A549 treated with CORT108297 at 1 μM for 4 hours (cell line): ENCODE data around the gene ATP8A2. TPM values are rescaled to one million over a fixed set of nuclear protein-coding genes. Genes with fewer than 3 reads are reported as not detected.

Experiments used
- total RNA-seq: library from RNA; stranded (reverse); fragments of 200-300 nt; extraction: Qiagen RNA extraction; gene quantifications from 5 replicates; pipeline ENCODE4 v1.2.3, GENCODE V29; 2022

ATP8A2 gene
- total RNA-seq: not detected in 5 replicates

DNA sequence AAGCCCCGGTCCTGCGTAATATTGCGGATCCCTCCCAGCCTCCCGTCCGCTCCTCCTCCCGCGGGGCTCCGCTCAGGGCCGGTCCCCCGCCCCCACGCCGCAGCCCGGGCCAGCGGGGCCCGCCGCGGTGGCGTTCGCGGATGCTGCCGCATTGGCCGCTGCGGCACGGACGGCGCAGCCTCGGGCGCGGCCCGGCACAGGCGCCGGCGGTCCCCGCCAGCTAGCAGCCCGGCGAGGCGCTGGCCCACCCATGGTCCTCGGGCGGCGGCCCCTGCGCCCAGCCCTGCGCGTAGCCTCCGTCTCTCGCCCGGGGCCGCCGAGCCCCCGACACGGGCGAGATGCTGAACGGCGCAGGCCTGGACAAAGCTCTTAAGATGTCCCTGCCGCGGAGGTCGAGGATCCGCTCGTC, at the start of gene ATP8A2:
ATP8A2 (plus strand) TSS at position 100 of the 409 bp plus-strand sequence; CDS start at position 339, 239 bp downstream.

GRCh38 chr13:26051657-26052311, 680.0 kb downstream of the ATP8A2 start, which contains the start of gene SHISA2:
TSS of gene SHISA2 (minus strand) at chr13:26052016. CDS start at chr13:26050975, 1,041 bp downstream.

Other genes with a start within 250 kb of the ATP8A2 start
- gene AMER2, start 199.7 kb upstream of the ATP8A2 start, total RNA-seq: not detected in 5 replicates
- 8.1 to 10.9 TPM (median 8.9 TPM) in 5 replicates for gene MTMR6, start 84.5 kb upstream of the ATP8A2 start, total RNA-seq
- 17.8 to 21.6 TPM (median 20.3 TPM) in 5 replicates for gene NUP58, start 70.3 kb upstream of the ATP8A2 start, total RNA-seq